PC-9 (cell line): ENCODE measurements around the gene TBC1D22B.

Experiments
- CTCF ChIP-seq: fragments of 200-600 bp; sonication (generic); conservative IDR thresholded peaks from 2 replicates; pipeline ENCODE4 v1.6.1; 2017; ENCODE audit warnings: mixed run types, antibody characterized with exemption, mild to moderate bottlenecking, moderate library complexity
- EZH2 ChIP-seq: fragments of 200-600 bp; sonication (generic); IDR thresholded peaks from 2 replicates; pipeline ENCODE4 v1.8.0; 2017; ENCODE audit warnings: antibody characterized with exemption, low read depth

- TF ChIP-seq CTCF (no peak), EZH2 (no peak)
Measured at GRCh38 chr6:37257634-37258404, at the start of gene TBC1D22B, which contains the start of gene TMEM217.
